Muscle layer of colon (tissue), 2 donors: Measurements from ENCODE around the gene RMND5A.
A peak's percentile ranks its signal among the peaks of the same experiment; 100 is the strongest.
"Not testable (repeated sequence)": the region's sequence is repeated elsewhere in the genome, so short reads cannot be mapped to it uniquely, and the experiment has no call there.

Source experiments
- H3K27ac ChIP-seq: one replicate; pipeline ENCODE4 v1.7.0; 2013; ENCODE audit warnings: low read depth, mild to moderate bottlenecking, low read length, moderate library complexity
- H3K27me3 ChIP-seq, 2 donors: one replicate each; pipeline ENCODE4 v1.7.0; 2013; ENCODE audit warnings: low read length in 2 of 2, mild to moderate bottlenecking in 2 of 2; ENCODE audit not compliant: insufficient read depth in 2 of 2, control insufficient read depth in 1 of 2
- H3K36me3 ChIP-seq: one replicate; pipeline ENCODE4 v1.7.0; 2013; ENCODE audit warnings: mild to moderate bottlenecking, low read length; ENCODE audit not compliant: insufficient read depth
- H3K4me1 ChIP-seq: one replicate; pipeline ENCODE4 v1.7.0; 2013; ENCODE audit warnings: mild to moderate bottlenecking, low read length; ENCODE audit not compliant: insufficient read depth
- H3K4me3 ChIP-seq, 2 donors: one replicate each; pipeline ENCODE4 v1.7.0; 2013; ENCODE audit warnings: low read length in 2 of 2, low read depth in 1 of 2, mild to moderate bottlenecking in 1 of 2, moderate library complexity in 1 of 2
- H3K9ac ChIP-seq: one replicate; pipeline ENCODE4 v1.7.0; 2013; ENCODE audit warnings: low read length
- H3K9me3 ChIP-seq: one replicate; pipeline ENCODE4 v1.7.0; 2013; ENCODE audit warnings: mild to moderate bottlenecking, low read length
- donor health status: abdominal sarcoma.
- donor health status: Adenocarcinoma of cecum.

The RMND5A gene, protein sequence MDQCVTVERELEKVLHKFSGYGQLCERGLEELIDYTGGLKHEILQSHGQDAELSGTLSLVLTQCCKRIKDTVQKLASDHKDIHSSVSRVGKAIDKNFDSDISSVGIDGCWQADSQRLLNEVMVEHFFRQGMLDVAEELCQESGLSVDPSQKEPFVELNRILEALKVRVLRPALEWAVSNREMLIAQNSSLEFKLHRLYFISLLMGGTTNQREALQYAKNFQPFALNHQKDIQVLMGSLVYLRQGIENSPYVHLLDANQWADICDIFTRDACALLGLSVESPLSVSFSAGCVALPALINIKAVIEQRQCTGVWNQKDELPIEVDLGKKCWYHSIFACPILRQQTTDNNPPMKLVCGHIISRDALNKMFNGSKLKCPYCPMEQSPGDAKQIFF

GRCh38 chr2:86719637-86720539 is at the start of gene RMND5A:
RMND5A (plus strand) TSS chr2:86720291; CDS start chr2:86720668, 377 bp downstream.
- not testable (repeated sequence) for H3K27ac ChIP-seq, H3K9ac ChIP-seq, H3K36me3 ChIP-seq, H3K27me3 ChIP-seq, H3K9me3 ChIP-seq, H3K4me1 ChIP-seq
- peak within 1 kb of the TSS; percentile 50 to 59 for H3K4me3 ChIP-seq

GRCh38 chr2:86671337-86671981 is 48.6 kb upstream of the RMND5A start:
- Histone ChIP-seq H3K4me3 (no peak overlapping the region), H3K27ac (no peak overlapping the region), H3K36me3 (no peaks in the 10 kb centered on the region), H3K27me3 (no peaks in the 10 kb centered on the region), H3K9me3 (no peaks in the 10 kb centered on the region), H3K4me1 (peaks cover 26% of the 10 kb centered on the region), H3K9ac (no peak overlapping the region)

DNA sequence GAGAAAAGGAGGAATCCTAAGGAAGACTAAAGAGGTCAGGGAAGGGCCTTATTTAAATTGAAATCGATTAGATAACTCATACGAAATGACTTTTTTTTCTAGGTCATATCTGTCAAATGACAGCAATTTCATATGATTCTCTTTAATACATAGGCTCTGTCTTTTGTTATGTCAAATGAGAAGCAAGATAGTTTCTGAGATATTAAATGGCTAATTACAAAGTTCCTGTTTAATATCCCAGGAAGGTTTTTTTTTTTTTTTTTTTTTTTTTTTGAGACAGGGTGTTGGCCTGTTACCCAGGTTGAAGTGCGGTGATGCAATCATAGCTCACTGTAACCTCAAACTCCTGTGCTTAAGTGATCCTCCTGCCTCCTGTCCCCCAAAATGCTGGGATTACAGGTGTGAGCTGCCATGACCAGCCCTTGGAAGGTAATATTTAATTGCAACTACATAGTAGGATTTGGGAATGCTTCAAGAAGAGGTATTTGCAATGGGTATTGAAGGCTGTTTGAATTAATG is 48.0 kb upstream of the RMND5A start:
- Histone ChIP-seq H3K9ac (no peak overlapping the region), H3K9me3 (no peaks in the 10 kb centered on the region), H3K4me3 (no peak overlapping the region), H3K27me3 (no peaks in the 10 kb centered on the region), H3K4me1 (peaks cover 26% of the 10 kb centered on the region), H3K27ac (no peak overlapping the region), H3K36me3 (no peaks in the 10 kb centered on the region)

- H3K9ac ChIP-seq = no peak overlapping the region
- peaks cover 26% of the 10 kb centered on the region for H3K4me1 ChIP-seq
- no peak overlapping the region for H3K4me3 ChIP-seq
- H3K36me3 ChIP-seq = no peaks in the 10 kb centered on the region
- H3K27ac ChIP-seq = no peak overlapping the region
- H3K9me3 ChIP-seq = no peaks in the 10 kb centered on the region
- no peaks in the 10 kb centered on the region for H3K27me3 ChIP-seq
Observed at GRCh38 chr2:86673011-86673410, 47.1 kb upstream of the RMND5A start.

DNA sequence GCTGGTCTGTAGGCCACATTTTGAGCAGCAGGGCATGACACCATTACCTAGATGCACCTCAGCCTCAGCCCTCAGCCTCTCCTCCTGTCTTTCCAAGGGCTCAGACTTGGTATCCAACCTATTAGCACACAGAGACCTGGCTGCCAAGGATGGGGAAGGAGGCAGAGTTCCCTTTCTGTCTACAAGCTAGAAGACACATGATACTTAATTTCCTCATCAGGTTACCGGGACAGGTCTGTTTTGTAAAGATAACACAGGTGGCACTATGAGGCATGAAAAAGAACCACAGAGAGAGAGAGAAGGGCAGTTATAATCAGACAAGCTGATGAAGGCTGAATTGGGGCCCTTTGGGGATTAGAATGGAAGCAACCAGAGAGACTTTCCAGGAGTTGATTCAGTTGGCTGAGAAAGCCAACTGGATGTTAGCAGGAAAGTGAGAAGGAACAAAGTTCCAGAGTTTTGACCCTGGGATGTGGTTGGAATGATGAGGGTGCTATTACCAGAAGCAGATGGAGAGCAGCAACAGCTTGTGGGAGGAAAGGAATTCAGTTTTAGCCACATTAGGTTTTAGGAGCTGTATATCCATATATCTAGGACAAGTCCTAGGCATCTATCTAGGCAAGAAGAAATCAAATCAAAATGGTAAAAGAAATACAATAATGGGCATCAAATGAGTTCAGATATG is 46.0 kb upstream of the RMND5A start:
- Histone ChIP-seq H3K9ac (no peak overlapping the region), H3K9me3 (no peaks in the 10 kb centered on the region), H3K4me1 (peaks cover 26% of the 10 kb centered on the region), H3K27me3 (no peaks in the 10 kb centered on the region), H3K27ac (no peak overlapping the region), H3K36me3 (no peaks in the 10 kb centered on the region), H3K4me3 (no peak overlapping the region)

DNA sequence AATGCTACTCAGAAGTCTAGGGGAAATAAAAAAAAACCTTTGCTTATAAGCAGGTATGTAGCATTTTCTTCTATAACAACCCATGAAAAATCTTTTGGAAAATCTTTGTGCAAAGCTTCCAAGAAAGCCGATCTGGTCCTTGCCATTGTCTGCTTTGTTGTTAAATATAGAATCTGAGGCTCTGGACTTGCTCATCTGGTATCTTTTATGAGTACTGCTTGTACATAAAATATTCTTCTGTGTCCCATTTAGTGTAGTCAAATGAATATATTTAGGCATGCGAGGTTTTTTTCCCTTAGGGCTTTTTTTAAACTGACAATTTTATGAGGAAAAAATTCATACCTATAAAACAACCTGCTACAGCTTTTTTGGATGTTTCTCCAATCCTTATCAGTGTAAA is 45.0 kb upstream of the RMND5A start:
- Histone ChIP-seq H3K4me3 (no peak overlapping the region), H3K36me3 (no peaks in the 10 kb centered on the region), H3K9ac (no peak overlapping the region), H3K27me3 (no peaks in the 10 kb centered on the region), H3K4me1 (peaks cover 26% of the 10 kb centered on the region), H3K9me3 (no peaks in the 10 kb centered on the region), H3K27ac (peak overlapping the region; percentile 63)

DNA sequence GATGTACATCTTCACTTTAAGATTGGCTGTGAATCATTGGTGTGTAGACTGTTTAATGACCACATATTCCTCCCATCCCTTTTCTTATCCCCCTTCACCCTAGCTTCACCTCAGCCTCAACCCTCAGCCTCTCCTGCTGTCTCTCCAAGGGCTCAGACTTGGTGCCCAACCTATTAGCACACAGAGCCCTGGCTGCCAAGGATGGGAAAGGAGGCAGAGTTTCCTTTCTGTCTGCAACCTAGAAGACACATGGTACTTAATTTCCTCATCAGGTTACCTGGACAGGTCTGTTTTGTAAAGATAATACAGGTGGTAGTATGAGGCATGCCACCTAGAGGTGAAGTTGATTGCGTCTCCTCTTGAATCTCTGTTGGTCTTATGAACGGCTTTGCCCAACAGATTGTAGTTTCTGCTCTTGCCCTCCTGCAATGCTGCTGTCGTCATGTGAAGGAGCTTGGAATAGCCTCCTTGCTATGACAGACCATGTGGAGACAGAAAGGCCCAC is 44.5 kb upstream of the RMND5A start:
- no peak overlapping the region for H3K9ac ChIP-seq
- peak overlapping the region; percentile 63 for H3K27ac ChIP-seq
- H3K4me1 ChIP-seq = peaks cover 26% of the 10 kb centered on the region
- no peaks in the 10 kb centered on the region for H3K36me3 ChIP-seq
- no peak overlapping the region for H3K4me3 ChIP-seq
- no peaks in the 10 kb centered on the region for H3K9me3 ChIP-seq
- H3K27me3 ChIP-seq = no peaks in the 10 kb centered on the region

DNA sequence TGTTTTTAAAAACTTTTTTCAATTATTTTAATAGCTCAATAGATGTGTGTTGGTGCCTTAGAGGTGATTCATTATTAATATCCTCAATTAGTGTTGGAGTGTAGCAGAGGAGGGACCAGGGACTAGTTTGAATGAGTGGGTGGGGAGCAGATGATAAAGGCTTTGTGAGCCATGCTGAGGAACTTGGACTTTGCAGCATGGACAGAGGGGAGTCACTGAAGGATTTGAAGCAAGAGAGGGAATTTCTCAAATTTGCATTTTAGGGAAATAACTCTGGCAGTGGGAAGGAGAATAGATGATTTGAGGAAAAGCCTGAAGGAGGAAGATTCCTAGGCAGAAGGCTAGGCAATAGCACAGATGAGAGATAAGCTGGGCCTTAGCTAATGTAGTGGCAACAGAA is 42.3 kb upstream of the RMND5A start:
- H3K27ac ChIP-seq = no peak overlapping the region

GRCh38 chr2:86679036-86679435 is 41.1 kb upstream of the RMND5A start:
- H3K27ac ChIP-seq = no peak overlapping the region
- no peaks in the 10 kb centered on the region for H3K27me3 ChIP-seq
- H3K4me1 ChIP-seq = peaks cover 13% of the 10 kb centered on the region
- no peaks in the 10 kb centered on the region for H3K9me3 ChIP-seq
- H3K4me3 ChIP-seq = no peak overlapping the region
- no peak overlapping the region for H3K9ac ChIP-seq
- H3K36me3 ChIP-seq = no peaks in the 10 kb centered on the region

More for the DNA sequence above, 42.3 kb upstream of the RMND5A start:
- no peak overlapping the region for H3K9ac ChIP-seq
- no peaks in the 10 kb centered on the region for H3K27me3 ChIP-seq
- H3K4me1 ChIP-seq = peaks cover 17% of the 10 kb centered on the region
- H3K4me3 ChIP-seq = no peak overlapping the region
- H3K9me3 ChIP-seq = no peaks in the 10 kb centered on the region
- H3K36me3 ChIP-seq = no peaks in the 10 kb centered on the region

DNA sequence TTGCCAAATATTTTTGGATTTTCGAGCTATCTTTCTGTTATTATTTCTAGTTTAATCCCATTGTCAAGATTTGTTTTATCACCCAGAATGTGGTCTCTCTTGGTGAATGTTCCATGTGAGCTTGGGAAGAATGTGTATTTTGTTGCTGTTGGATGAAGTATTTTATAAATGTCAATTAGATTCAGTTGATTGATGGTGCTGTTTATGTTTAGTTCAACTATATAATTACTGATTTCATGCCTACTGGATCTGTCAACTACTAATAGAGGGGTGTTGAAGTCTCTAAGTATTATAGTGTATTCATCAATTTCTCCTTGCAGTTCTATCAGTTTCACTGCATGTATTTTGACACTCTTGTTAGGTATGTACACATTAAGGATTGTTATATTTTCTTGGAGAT is 34.7 kb upstream of the RMND5A start:
- no peaks in the 10 kb centered on the region for H3K36me3 ChIP-seq
- H3K27ac ChIP-seq = no peak overlapping the region
- H3K9ac ChIP-seq = no peak overlapping the region
- H3K9me3 ChIP-seq = no peaks in the 10 kb centered on the region
- no peaks in the 10 kb centered on the region for H3K27me3 ChIP-seq
- no peak overlapping the region for H3K4me3 ChIP-seq
- H3K4me1 ChIP-seq = no peaks in the 10 kb centered on the region
